ENCODE data around the gene ACO2. TPM values are rescaled to one million over a fixed set of nuclear protein-coding genes. Genes with fewer than 3 reads are reported as not detected.
"Not testable (repeated sequence)": the region's sequence is repeated elsewhere in the genome, so short reads cannot be mapped to it uniquely, and the experiment has no call there.

Gene ACO2
- 75.6 and 86.8 TPM in 2 replicates for total RNA-seq (2014; rRNA removed; shearing (Covaris generic))
- polyA plus RNA-seq (2015; cell fraction: cytosol; rRNA removed), result 69.2 and 73.7 TPM in 2 replicates
- polyA plus RNA-seq (2015; cell fraction: nucleus; rRNA removed), result 152 and 174 TPM in 2 replicates

DNA sequence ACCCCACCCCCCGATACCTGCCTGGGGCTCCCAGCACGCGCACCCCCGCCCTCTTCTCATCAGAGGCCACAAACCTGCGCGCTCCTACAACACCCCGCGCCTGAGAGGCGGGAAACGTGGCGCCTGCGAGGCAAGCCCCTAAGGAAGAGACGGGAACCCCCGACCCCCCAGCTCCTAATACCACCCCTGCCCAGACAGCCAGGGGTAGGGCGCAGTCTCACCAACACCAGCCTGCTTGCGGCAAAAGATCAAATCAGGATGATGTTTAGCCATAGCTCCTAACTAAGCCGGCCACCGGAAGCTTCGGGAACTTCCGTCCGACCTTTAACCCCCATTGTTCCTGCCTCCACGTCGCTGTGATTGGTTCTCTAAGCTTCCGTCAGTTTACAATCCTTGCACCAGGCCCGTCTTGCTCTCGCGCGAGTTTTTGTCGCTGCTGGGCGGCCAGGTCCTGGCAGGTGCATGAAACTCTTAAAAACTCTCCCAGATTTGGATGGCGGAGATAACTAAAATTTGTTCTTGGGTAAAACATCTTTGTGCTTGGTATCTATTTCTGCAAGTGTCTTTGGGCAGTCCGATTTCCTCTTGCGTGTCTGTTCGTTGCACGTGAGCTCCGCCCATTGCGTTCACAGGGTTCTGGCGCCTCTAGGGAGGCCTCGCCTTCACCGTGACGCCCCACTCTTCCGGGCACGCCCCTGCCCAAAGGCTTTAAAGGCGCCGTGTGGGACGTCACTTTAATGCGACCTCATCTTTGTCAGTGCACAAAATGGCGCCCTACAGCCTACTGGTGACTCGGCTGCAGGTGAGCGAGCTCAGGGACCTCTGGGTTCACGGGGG lies at the start of gene ACO2, which contains the start of gene PHF5A:
TSS of gene ACO2 (plus strand) at position 737 of the 837 bp plus-strand sequence. CDS start at position 767, 30 bp downstream.
TSS of gene PHF5A (minus strand) at position 312 of the 837 bp plus-strand sequence. CDS start at position 273, 39 bp downstream.
- peak; percentile 95 for DNase-seq (ENCODE audit: low read depth)

DNA sequence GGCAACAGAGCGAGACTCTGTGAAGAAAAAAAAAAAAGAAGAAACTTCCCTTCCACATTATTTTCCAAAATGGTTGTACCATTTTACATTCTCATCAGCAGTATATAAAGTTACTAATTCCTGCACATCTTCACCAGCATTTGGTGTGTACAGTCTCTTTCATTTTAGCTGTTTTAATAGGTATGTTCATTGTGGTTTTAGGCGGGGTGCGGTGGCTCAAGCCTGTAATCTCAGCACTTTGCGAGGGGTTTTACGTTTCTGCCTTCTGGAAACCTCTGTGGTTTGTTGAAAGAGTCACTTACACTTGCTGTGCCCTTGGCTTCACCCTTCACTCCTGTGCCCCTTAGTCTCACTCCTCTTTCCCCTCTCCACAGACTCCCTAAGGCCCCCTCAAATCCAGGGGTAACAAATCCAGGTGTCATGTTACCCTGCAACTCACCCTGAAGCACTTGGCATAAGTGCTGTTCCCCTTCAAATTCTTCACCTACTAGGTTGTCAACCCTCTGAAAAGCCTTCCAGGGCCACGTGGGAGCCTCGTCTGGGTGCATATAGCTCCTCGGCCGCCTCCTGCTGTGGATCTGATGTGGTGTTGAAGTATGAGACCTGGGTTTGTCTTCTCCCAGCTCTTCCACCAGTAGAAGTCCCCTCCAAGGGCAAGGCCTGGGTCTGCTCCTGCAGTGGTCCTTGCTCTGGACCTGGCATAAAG lies 43.1 kb upstream of the ACO2 start:
- no peak for DNase-seq (ENCODE audit: low read depth)

DNA sequence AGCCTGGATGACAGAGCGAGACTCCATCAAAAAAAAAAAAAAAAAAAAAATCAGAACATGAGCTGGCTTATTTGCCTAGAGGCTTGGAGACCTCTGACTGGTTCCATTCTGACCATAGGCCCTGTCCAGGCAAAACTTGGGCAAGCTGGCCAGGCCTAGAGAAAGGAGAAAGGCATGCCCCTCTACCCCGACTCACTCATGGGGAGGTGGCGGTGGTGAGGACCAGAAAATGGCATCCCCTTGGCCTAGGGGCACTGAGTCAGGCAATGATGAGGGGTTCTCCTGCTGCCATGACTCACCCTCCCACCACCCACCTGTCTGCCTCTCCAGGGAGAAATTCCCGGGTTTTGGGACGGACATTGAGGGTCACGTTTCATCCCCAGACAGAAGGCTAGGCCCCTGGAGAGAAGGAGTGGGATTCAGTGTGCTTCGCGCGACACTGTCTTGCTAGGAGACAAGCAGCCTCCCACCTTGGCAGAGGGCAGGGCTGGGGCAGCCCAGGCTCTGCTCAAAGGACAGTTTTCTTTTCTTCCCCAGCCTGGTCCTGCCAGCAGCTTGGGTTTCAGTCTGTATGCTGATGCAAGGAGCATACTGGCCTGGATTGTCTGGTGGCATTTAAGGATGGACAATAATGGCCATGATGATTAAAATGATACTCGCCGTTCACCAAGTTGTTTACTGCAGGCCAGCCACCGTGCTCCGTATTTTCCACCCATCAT lies 39.5 kb upstream of the ACO2 start:
- no peak for DNase-seq (ENCODE audit: low read depth)

DNA sequence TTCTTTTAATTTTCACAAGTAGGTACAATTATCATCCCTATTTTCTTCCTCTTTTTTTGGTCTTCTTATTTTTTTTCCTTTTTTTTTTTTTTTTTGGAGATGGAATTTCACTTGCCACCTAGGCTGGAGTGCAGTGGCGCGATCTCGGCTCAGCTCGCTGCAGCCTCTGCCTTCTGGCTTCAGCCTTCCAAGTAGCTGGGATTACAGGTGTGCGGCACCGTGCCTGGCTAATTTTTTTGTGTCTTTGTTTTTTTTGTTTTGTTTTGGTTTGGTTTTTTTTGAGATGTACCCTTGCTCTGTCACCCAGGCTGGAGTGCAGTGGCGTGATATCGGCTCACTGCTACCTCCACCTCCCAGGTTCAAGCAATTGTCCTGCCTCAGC lies 39.0 kb upstream of the ACO2 start:
- DNase-seq (ENCODE audit: low read depth), result no peak

DNA sequence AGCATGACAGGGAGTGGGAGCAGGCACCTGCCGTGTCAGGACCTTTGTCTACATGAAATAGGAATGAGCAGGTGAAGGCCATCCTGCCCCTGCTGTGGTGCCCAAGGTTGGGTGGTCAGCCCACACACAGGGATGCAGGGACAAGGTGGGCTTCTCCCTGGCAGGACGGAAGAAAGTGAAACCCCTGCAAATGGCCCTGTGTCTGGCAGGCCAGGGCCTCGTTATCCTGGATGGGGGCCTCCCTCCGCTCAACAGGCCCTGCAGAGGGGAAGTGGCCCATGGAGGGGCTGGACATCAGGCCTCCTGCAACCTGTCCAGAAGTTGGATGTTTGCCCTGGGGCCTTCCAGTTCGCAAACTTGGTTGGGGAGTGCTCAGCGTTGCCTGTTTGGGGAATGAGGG lies 37.3 kb upstream of the ACO2 start:
- no peak for DNase-seq (ENCODE audit: low read depth)

DNA sequence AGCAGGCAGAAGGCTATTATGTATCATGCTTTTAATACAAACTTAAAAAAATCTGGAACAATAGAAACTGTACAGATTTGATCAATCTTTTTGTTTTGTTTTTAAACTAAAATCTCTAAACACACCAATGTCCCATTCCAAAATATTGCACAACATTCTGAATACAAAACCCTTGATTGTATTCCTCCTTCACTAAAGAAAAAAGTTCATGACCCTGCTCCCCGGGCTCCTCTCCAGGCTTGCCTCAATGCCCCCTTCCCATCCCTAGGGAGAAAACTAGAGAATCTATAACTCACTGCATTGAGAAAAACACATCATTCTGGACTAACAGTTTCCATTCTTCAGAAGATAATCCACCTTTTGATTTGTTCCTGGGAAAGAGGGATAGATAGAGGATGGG lies 35.4 kb upstream of the ACO2 start:
- not testable (repeated sequence) for DNase-seq (ENCODE audit: low read depth)

DNA sequence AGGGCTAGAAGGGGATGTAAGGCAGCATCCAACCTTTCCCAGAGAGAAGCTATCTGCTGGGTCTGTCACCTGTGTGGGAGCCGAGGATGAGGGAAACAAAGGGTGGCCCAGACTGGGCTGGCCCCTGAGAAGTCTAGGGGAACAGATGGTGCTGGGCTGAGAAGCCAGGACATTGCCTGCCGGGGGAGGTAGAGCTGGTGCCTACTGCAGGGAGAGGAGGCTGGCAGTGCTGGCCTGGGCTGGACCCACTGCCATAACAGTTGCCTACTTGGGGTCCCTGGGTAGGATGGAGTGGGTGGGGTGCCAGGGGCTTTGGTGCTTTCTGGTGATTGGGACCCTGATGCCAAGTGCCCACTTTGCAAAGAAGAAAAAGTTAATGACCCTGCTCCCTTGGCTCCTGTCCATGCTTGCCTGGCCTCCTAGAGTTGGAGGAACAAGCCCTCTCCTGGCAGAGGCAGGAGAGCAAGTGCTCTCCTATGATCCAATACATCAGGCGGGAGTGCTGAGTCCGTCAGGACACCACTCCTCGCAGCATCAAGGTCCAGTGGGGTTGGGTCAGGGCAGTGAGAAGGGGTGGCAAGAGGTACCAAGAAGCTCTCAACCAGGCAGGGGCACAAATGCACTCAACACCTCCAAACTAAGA lies 34.4 kb upstream of the ACO2 start:
- DNase-seq (ENCODE audit: low read depth), result not testable (repeated sequence)

DNA sequence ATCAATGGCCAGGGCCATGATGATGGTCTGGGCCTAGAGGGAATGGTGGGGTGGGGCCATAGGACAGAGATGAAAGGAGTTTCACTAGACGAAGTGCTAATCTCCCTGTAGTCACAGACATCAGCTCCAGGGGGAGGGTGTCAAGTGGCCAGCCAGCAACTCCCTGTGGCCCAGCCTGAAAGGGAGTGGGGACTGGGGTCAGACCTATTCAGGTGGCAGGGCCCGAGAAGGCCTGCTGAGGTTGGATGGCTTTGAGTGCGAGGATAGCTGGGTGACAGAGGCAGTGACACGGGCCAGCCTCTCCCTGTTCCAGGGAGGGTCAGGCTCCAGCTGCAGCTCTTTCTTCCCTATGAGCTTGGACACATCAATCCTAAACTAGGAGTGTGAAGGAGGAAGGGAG lies 33.4 kb upstream of the ACO2 start:
- no peak for DNase-seq (ENCODE audit: low read depth)

DNA sequence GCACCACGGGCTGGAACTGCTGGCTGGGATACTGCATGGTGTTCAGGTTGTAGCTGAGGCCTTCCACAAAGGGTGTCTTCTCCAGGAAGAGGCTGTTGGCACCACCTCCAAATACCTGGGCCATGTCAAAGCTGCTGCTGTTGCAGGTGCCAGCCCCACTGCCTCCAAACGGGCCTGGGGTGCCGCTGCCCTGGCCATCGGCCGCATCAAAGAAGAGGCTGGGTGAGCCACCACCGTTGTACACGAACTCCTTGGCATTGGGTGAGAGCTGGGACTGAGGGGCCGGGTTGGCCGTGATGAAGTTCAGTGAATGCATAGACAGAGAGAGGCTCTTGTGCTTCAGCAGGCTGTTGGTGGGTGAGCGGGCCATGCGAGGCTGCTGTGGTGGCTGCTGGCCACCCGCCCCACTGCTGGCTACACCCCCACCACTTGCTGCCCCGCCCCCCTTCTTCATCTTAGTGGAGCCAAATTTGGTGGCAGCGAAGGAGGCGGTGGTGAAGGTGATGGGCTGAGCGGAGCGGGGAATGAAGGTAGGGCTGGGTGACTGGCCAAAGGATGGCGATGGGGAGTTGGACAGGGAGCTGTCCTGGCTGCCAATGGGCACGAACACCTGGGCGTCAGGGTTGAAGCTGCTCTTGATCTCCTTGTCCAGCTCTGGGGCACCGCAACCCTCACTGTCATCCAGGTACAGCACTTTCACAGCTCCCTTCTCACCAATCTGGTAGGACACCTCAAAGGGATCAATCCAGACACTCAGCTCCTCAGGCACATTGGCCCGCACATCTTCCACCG lies 32.4 kb upstream of the ACO2 start:
- no peak for DNase-seq (ENCODE audit: low read depth)

DNA sequence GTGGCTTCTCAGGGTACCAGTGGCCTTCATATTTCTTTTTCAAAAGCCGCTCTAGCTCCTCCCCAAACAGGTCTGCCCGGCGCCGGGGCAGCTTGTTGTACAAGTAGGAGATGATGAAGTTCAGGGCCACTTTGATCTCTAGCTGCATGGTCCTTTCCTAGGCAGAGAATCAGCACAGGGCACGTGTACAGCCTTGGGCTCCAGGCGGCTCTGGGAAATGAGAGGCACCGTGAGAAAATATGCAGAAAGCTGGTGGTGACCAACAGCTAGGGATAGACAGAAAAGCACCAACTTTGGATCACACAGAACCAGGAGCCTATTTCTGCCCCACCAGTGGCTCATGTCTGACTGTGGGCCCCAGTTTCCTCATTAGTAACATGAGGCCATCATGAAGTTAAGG lies 31.7 kb upstream of the ACO2 start:
- no peak for DNase-seq (ENCODE audit: low read depth)

DNA sequence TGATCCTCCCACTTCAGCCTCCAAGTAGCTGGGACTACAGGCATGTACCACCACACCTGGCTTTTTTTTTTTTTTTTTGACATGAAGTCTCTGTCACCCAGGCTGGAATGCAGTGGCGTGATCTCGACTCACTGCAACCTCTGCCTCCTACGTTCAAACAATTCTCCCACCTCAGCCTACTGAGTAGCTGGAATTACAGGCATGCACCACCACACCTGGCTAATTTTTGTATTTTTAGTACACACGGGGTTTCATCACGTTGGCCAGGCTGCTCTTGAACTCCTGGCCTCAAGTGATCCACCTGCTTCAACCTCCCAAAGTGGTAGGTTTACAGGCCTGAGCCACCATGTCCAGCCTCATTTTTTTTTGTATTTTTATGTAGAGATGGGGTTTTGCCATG lies 28.4 kb upstream of the ACO2 start:
- DNase-seq (ENCODE audit: low read depth), result not testable (repeated sequence)

DNA sequence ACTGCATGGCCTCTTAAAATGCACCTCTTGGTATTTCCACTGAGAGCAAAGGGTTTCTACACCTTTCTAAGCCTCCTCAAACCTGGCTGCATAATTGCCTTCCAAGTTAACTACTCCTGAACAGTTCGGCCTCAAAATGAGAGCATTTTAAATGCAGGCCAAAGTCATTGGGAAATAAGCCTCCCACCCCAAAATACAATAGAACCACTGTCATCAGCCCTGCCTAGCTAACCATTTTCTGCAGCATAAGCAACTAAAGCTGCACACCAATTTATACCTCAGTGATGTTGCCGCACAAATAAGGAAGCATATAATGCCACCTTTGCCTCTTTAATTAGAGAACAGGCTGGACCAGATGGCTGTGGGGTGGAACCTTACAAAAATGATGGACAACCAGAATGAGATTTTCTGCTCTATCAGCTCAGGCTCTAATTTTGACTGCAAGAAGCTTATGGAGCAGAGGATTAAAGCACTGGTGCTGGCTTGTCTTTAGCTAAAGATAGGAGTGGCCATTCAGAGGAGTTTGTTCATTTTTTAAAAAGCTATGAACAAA lies 26.6 kb upstream of the ACO2 start:
- DNase-seq (ENCODE audit: low read depth), result no peak

DNA sequence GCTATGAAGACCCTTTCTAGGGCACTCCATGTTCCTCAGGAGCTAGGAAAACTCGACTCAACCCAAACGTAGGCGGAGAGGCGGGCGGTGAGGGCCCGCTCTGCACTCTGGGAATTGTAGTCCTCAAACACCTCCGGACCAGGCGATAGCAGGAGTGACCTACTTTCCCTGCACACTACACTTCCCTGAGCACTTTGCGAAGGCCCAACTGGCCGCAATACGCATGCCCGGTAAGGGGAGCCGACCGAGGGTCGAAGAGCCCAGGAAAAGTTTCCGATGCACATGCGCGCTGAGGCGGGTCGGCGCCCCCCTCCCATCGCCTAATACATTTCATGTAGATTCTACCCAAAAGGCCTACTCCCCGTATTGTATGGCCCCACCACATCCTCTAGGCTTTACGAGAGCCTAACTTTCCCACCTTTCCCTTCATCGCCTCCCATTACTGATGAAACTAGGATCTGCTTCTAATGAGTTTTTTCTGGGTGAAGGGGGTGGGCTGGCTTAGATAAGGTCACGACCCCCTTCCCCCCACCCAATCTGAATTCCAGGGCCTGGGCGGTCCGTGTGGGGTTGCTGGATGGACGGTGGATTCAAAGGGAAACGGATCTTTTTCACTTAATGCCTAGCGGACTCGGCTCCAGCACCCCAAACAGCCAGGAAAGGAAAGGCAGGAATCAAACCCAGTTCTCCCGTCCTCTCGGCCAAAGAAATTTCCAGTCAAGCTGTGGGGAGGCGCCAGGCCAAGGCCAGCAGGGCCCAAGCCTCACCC lies 24.4 kb upstream of the ACO2 start:
- peak; percentile 97 for DNase-seq (ENCODE audit: low read depth)

DNA sequence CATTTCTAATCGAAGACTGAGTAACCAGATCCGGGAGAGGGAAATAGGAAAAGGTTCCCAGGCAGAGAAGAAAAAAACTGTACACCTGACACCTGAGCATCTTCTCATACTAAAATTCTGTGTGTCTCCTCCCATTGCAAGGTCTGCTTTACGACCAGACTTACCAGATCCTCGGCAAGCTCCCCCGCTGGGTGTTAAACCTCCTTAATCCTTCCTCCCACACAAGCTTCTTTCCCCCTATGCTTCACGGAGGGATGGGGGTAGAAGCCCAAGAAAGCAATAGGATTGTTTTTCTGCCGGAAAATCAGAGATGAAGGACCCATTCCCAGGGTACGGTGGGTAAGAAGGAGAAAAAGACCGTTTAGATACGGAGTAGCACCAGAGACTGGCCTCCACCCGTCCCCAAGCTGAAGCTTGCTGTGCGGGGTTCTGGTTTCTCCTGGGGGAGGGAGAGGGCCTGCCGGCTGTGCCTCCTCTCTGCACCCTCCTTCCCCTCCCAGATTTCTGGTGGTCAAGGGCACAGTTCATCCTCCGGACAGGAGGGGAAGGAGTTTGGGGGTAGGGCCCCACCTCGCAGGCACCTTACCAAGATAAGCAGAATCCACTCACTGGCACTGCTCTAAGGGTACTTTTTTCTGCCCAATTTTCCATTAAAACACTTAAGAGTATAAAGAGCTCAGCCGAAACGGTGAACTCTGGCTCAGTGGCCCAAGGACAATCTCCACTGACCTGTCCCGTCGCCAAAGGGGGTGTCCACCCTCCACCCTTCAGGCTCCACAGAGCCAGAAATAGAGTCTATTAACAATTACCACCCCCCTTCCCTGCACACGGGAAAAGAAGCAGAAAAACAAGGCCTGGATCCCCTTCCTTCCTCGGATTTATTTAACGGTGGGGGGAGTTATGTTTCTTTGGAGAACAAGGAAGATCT lies 23.5 kb upstream of the ACO2 start:
- DNase-seq (ENCODE audit: low read depth), result peak; percentile 18

DNA sequence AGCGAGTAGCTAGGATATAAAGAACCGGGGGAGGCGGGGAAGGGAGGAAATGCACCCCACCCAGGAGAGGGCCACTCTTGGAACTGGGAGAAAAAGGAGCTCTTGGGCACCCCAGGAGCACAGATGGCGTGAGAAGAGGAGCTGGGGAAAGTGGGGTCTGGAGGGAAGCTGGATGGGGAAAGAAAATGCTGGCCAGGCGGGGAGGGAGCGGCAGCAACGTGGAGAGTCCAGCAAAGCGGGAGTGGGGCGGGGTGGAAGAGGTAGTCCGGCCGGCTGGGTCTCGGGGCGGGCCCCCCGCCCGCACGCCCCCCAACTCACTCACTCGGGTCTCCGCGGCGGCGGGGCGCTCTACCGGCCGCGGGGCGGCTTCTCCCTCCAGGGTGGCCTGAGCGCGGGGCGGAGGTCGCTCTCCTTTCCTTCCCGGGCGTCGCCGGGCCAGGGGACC lies 22.8 kb upstream of the ACO2 start:
- DNase-seq (ENCODE audit: low read depth), result no peak

DNA sequence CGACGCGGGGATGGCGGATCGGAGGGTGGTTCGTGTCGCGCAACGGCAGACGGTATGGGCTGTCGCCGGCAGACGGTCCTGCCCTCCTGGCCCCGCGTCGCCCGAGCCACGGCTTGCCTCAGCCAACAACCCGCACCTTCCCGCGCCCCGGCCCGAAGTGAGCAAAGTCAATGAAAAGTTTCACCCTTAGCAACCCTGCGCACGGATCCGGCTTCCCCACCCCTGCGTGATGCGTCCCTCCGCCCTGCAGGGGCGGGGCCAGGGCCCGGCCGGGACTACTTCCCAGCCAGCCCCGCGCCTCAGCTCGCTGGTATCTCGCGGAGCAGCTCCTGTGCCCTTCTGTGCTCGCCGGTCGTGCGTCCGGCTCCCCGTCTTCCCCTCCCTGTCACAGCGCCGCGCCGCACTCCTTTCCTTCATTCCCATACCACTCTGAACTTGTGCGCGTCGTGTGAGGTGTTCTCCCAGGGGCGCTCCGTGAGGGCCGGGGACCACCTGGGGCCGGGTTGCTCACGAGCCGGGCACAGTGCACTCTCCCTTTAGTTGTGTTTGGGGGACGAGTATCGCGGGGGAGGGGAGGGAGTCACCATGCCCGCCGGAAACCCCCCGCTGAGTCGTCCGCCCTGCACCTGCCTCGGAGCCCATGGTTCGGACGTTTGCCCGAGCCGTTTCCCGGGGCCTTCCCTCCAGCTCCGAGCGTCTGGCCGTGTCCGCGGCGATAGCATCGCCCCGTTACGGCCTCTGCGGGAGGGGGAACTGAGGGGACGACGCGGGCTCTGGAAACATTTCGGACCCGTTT lies 22.1 kb upstream of the ACO2 start, which contains the start of gene TOB2:
TSS of gene TOB2 (minus strand) at position 163 of the 796 bp plus-strand sequence. CDS start 9,456 bp downstream, outside the sequence.
- peak; percentile 89 for DNase-seq (ENCODE audit: low read depth)

Data from HT1080 (cell line).